GM10266 (cell line): ENCODE measurements around the gene CLEC12A.

Experiments
- DNase-seq: peaks from one replicate; pipeline ENCODE4 v3.0.0; 2012; ENCODE audit errors: extremely low spot score
- CTCF ChIP-seq: IDR thresholded peaks from 2 replicates; pipeline ENCODE4 v1.5.1; 2012; ENCODE audit warnings: mild to moderate bottlenecking, low read depth; ENCODE audit not compliant: control insufficient read depth, insufficient read depth; ENCODE audit errors: missing control alignments

The CLEC12A gene

GRCh38 chr12:10031771-10032175 lies 60.6 kb downstream of the CLEC12A start:
- no peak for TF ChIP-seq CTCF
- no peak for DNase-seq

- no peak for DNase-seq
- peak; percentile 30 for TF ChIP-seq CTCF
These were observed 62.8 kb downstream of the CLEC12A start for GRCh38 chr12:10033783-10034545.
